HUES64 (cell line): ENCODE results near the gene PACRG.

Experiments used
- H3K27ac ChIP-seq: 2 replicates; pipeline ENCODE4 v1.7.0; 2013; ENCODE audit warnings: low read depth, low read length, inconsistent platforms
- H3K27me3 ChIP-seq: 2 replicates; pipeline ENCODE4 v1.6.1; 2013; ENCODE audit warnings: mild to moderate bottlenecking, low read length; ENCODE audit not compliant: insufficient read depth
- H3K36me3 ChIP-seq: 2 replicates; pipeline ENCODE4 v1.6.1; 2013; ENCODE audit warnings: mild to moderate bottlenecking, low read length; ENCODE audit not compliant: insufficient read depth
- H3K4me1 ChIP-seq: 2 replicates; pipeline ENCODE4 v1.6.1; 2013; ENCODE audit warnings: mild to moderate bottlenecking, low read length, moderate library complexity; ENCODE audit not compliant: insufficient read depth
- H3K4me3 ChIP-seq: 2 replicates; pipeline ENCODE4 v1.5.1; 2013; ENCODE audit warnings: mild to moderate bottlenecking, low read length, moderate library complexity
- H3K9ac ChIP-seq: 2 replicates; pipeline ENCODE4 v1.6.1; 2013; ENCODE audit warnings: mild to moderate bottlenecking, low read depth, low read length
- H3K9me3 ChIP-seq: 2 replicates; pipeline ENCODE4 v1.6.1; 2013; ENCODE audit warnings: low read depth, low read length; ENCODE audit not compliant: insufficient read depth
- WGBS: fragments of 150-250, 120-280 bp; methylation state at CpG from one replicate; pipeline ENCODE4 v1.1.7; 2013; ENCODE audit warnings: missing lambda C conversion rate; 5-methylcytosine and 5-hydroxymethylcytosine counted together

The PACRG gene

DNA sequence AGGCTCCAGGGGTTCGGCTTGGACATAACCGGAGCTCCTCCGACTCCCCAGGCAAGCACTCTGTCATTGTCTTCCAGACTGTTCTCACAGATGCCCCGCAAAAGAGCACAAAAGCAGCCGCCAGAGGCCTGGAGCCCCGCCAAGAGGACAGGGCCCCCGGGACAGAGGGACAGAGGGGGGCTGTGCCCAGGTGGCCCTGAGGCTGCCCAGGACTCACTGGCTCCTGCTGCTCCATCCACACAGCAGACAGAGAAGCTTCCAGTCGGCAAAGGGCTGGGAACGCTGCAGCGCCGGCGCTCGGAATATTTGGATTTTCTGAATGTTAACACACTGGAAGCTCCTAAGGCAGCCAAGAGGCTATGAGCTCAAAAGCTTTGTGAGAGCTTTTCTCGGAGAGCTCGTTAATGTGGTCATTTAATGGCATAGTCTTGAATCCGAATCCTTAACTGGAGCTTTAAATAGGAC lies 618.8 kb downstream of the PACRG start:
- H3K27me3 ChIP-seq = no peaks in the 10 kb centered on the region
- whole genome bisulfite sequencing = 94% methylated on average over 16 of the region's 16 CpGs
- H3K27ac ChIP-seq = no peak overlapping the region
- no peak overlapping the region for H3K4me3 ChIP-seq
- H3K36me3 ChIP-seq = no peaks in the 10 kb centered on the region
- H3K4me1 ChIP-seq = peaks cover 3% of the 10 kb centered on the region; the same call in 1 of the 2 replicates
- H3K9ac ChIP-seq = no peak overlapping the region
- no peaks in the 10 kb centered on the region for H3K9me3 ChIP-seq

DNA sequence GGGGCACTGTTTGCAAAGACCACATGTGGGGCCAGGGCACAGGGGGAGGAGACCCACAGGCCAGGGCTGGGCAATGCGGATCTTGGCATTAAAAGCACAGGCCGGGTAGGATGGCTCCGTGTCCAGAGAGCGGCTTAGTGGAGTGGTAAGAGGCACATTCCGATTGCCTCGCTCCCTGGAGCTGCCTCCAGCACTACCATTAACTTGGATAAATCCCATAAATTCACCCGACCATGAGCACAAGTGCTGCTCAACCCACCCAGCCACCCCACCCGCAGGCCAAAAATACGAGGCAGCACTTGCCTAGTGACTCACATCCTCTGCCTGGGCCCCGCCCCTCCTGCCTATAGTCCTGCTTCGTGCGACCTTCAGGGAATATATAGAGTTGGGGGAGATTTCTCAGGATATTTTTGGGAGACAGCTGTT lies 619.3 kb downstream of the PACRG start:
- Histone ChIP-seq H3K27me3 (no peaks in the 10 kb centered on the region), H3K36me3 (no peaks in the 10 kb centered on the region), H3K4me1 (peaks cover 2% of the 10 kb centered on the region; the same call in 1 of the 2 replicates), H3K9ac (no peak overlapping the region), H3K27ac (no peak overlapping the region), H3K9me3 (no peaks in the 10 kb centered on the region), H3K4me3 (no peak overlapping the region)
- 87% methylated on average over 12 of the region's 12 CpGs for WGBS

DNA sequence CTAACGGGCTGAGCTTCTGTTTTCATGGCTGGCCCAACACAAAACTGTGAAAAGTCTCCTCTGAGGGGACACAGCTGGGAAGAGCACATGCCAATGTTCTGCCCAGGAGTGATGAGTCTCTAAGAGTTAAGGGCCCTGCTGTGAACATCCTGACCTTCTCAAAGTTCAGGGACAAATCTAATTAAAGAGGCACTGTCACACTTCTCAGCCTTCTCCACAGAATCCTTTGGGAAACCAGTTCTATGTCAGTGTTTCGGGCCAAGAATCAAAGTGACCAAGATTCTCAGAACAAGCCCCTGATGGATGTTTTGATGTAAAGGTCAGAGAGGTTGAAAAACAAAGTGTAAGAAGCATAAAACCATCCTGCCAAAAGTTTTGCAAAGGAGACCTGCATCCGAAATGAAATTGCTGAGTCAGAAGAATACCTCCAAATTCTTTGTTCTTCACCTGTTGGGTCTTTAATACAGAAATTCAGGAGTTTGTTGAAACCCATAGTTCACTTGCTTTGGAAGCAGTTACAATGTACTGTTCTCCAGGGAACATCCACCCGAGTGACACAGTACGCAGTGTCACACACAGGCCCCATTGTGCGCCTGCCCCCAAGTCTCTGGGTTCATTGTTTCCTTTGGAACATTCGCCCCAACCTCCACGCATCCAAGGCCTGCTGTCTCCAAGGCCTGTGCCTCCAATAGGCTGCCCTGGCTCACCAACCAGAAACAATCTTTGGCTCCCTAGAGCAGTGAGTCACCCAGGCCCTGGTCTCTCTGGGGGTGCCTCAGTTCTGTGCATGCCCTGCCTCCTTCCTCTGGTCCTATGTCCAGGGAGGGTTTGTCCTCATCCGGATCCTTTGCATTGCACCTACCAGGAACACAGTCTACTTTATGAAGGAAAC lies 621.3 kb downstream of the PACRG start:
- Histone ChIP-seq H3K9ac (no peak overlapping the region), H3K4me3 (no peak overlapping the region), H3K27ac (no peak overlapping the region), H3K9me3 (no peaks in the 10 kb centered on the region), H3K27me3 (no peaks in the 10 kb centered on the region), H3K4me1 (no peaks in the 10 kb centered on the region), H3K36me3 (no peaks in the 10 kb centered on the region)
- WGBS = 90% methylated on average over 9 of the region's 9 CpGs

- no peaks in the 10 kb centered on the region for H3K27me3 ChIP-seq
- H3K4me1 ChIP-seq = no peaks in the 10 kb centered on the region
- H3K4me3 ChIP-seq = no peak overlapping the region
- no peak overlapping the region for H3K9ac ChIP-seq
- H3K36me3 ChIP-seq = no peaks in the 10 kb centered on the region
- H3K9me3 ChIP-seq = no peaks in the 10 kb centered on the region
- H3K27ac ChIP-seq = no peak overlapping the region
- WGBS = 95% methylated on average over 8 of the region's 8 CpGs
These were observed 621.9 kb downstream of the PACRG start for GRCh38 chr6:163349696-163350095.

DNA sequence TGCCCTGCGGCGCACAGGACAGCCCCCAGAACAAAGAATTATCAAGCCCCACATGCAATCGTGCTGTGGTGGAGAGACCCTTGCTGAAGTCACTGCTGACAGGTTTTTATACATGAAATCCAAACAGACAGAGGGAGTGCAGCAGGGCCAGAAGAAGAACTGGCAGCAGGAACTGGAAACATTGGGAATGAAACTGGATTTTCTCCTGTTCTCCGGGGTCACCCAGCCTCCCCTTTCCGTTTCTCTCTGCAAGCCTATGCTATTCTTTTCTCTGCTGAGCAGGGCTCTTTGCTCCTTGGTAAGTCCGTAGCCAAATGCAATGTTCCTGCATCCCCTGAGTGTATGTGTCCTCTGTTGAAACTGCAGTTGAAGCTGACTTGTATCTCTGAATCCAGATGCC lies 623.2 kb downstream of the PACRG start:
- Histone ChIP-seq H3K27me3 (no peaks in the 10 kb centered on the region), H3K9me3 (no peaks in the 10 kb centered on the region), H3K4me1 (peaks cover 10% of the 10 kb centered on the region), H3K4me3 (no peak overlapping the region), H3K9ac (no peak overlapping the region), H3K36me3 (no peaks in the 10 kb centered on the region), H3K27ac (no peak overlapping the region)
- WGBS = 89% methylated on average over 6 of the region's 6 CpGs

DNA sequence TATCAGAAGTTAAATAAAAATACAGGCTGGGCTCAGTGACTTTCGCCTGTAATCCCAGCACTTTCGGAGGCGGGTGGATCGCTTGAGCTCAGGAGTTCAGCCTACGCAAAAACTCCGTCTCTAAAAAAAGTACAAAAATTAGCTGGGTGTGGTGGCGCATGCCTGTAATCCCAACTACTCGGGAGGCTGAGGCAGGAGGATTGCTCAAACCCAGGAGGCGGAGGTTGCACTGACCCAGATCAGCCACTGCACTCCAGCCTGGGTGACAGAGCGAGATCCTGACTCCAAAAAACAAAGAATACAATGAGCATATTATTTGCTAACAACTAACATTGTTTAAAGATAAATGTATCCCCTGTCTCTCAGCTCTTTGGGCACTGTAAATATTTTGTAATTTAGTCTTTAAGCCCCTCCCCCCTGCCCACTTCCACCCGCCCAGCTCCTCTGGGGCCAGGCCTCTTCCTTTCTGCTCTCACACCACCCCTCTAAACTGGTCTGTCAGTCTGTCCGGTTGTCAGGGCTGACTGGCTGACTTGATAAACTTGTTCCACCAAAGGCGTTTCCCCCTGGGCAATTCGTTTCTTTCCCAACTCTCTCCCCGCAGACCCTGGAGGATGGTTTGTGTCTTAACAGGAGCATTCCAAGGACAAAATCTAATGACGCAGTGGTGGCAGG lies 624.4 kb downstream of the PACRG start:
- no peaks in the 10 kb centered on the region for H3K27me3 ChIP-seq
- WGBS = 93% methylated on average over 15 of the region's 16 CpGs
- no peaks in the 10 kb centered on the region for H3K36me3 ChIP-seq
- H3K4me3 ChIP-seq = no peak overlapping the region
- peaks cover 13% of the 10 kb centered on the region for H3K4me1 ChIP-seq
- no peak overlapping the region for H3K9ac ChIP-seq
- no peak overlapping the region for H3K27ac ChIP-seq
- no peaks in the 10 kb centered on the region for H3K9me3 ChIP-seq

DNA sequence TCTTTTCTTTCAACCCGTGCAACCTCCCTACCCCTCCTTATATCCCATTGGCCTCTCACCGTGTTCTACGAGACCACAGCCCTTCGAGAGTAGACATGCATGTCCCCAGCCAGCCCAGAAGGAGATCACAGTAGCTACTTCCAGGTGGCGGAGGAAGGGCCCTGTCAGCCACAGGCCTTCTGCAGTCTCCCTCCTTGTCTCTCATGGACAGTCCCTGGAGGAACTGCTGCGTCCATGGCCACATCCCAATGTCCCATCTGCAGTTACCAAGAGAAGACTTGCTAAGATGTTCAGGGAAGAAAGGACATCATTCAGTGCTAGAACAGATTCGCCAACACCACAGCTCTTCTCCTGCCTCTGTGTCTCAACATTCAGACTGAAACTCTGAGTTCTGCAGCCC lies 625.2 kb downstream of the PACRG start:
- WGBS = 91% methylated on average over 7 of the region's 7 CpGs
- no peaks in the 10 kb centered on the region for H3K9me3 ChIP-seq
- no peaks in the 10 kb centered on the region for H3K36me3 ChIP-seq
- no peaks in the 10 kb centered on the region for H3K27me3 ChIP-seq
- peaks cover 13% of the 10 kb centered on the region for H3K4me1 ChIP-seq
- H3K9ac ChIP-seq = no peak overlapping the region
- no peak overlapping the region for H3K4me3 ChIP-seq
- H3K27ac ChIP-seq = no peak overlapping the region

DNA sequence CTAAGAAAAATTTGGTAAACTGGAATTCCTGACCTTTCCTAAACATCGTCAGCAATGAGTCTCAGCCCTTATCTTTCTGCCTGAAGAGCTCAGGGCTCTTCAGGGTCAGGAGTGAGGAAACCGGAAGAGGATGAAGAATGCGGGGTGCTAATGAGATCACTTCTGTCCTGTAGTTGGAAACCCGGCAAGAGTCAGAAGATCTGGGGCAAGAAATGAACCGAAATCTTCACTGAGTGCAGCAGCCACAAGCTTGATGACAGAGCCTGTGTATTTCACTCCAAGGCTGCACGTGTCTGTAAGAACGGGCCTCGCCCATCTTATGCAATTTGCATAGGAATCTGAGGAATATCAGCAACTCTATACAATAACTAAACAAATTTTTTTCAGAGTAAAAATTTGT lies 626.3 kb downstream of the PACRG start:
- H3K27me3 ChIP-seq = no peaks in the 10 kb centered on the region
- H3K4me1 ChIP-seq = peaks cover 13% of the 10 kb centered on the region
- H3K36me3 ChIP-seq = no peaks in the 10 kb centered on the region
- H3K9ac ChIP-seq = no peak overlapping the region
- no peaks in the 10 kb centered on the region for H3K9me3 ChIP-seq
- WGBS = 88% methylated on average over 8 of the region's 8 CpGs
- H3K4me3 ChIP-seq = no peak overlapping the region
- H3K27ac ChIP-seq = no peak overlapping the region

- WGBS = 90% methylated on average over 13 of the region's 13 CpGs
- H3K9ac ChIP-seq = no peak overlapping the region
- no peak overlapping the region for H3K27ac ChIP-seq
These were observed 627.1 kb downstream of the PACRG start for GRCh38 chr6:163354761-163355425.

DNA sequence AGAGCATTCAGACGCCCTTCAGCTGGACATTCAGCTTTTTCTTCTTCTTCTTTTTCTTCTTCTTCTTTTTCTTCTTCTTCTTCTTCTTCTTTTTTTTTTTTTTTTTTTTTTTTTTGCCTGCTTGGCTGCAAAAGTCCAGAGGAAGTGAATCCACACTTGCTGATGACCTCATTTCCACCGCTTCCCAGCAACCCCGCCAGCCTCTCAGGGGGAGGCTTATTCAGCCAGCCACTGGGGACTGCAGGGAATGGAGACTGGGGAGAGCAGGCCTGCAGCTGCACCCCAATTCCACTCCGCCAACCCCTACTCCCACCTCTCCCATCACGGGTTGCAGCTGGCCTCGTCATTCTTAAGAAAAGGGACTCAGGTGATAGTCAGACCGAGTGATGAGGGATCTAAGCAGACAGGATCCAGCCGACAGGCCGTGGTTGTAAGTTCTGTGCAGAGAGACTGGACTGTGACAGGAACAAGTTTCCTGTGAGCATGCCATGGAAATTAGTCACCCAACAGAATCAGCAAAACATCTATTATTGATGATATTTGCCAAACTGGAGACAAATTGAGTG lies 627.7 kb downstream of the PACRG start:
- Histone ChIP-seq H3K27me3 (no peaks in the 10 kb centered on the region), H3K9me3 (no peaks in the 10 kb centered on the region), H3K27ac (no peak overlapping the region), H3K4me3 (no peak overlapping the region), H3K9ac (no peak overlapping the region), H3K4me1 (peaks cover 13% of the 10 kb centered on the region), H3K36me3 (no peaks in the 10 kb centered on the region)
- 80% methylated on average over 8 of the region's 9 CpGs for WGBS

More at GRCh38 chr6:163354761-163355425, 627.1 kb downstream of the PACRG start:
- no peaks in the 10 kb centered on the region for H3K27me3 ChIP-seq
- no peaks in the 10 kb centered on the region for H3K36me3 ChIP-seq
- no peak overlapping the region for H3K4me3 ChIP-seq
- H3K9me3 ChIP-seq = no peaks in the 10 kb centered on the region
- H3K4me1 ChIP-seq = peaks cover 13% of the 10 kb centered on the region

- 28% methylated on average over 12 of the region's 13 CpGs for WGBS
- no peaks in the 10 kb centered on the region for H3K27me3 ChIP-seq
- no peaks in the 10 kb centered on the region for H3K36me3 ChIP-seq
- no peaks in the 10 kb centered on the region for H3K9me3 ChIP-seq
- no peak overlapping the region for H3K4me3 ChIP-seq
- peaks cover 13% of the 10 kb centered on the region for H3K4me1 ChIP-seq
- no peak overlapping the region; the same call in 1 of the 2 replicates for H3K27ac ChIP-seq
- no peak overlapping the region for H3K9ac ChIP-seq
These were observed 628.5 kb downstream of the PACRG start for GRCh38 chr6:163356324-163356723.
